ENCODE measurements around the gene CD82. TPM values are rescaled to one million over a fixed set of nuclear protein-coding genes. Genes with fewer than 3 reads are reported as not detected.

The CD82 gene
- total RNA-seq, 1 experiment from 2014 or later = 26.1 TPM

- BruUV-seq (replicated peaks) = no TSS peak
- no peak overlapping the region for H3K27ac ChIP-seq (ENCODE audit: low read length)
- no peaks in the 10 kb centered on the region for H3K4me1 ChIP-seq (ENCODE audit: control insufficient read depth, insufficient read depth, low read length)
- DNase-seq (ENCODE audit: low read depth, low spot score) (no peak), ATAC-seq (no peak)
- POLR2A ChIA-PET = no interaction called here
- in situ Hi-C loops (cut with HindIII; ENCODE audit: low pct_unique_long_range_greater_than_20kb, low sequenced_read_pairs) (no loop called here), intact Hi-C loops (cut with micrococcal nuclease; ENCODE audit: unreplicated experiment) (no loop called here)
- no peaks in the 10 kb centered on the region for H3K36me3 ChIP-seq (ENCODE audit: control insufficient read depth, insufficient read depth, low read length)
- H3K27me3 ChIP-seq (ENCODE audit: control insufficient read depth, insufficient read depth, low read length) = no peaks in the 10 kb centered on the region
- CTCF ChIA-PET = no interaction called here
- no peaks in the 10 kb centered on the region for H3K9me3 ChIP-seq (ENCODE audit: control insufficient read depth, insufficient read depth, low read depth, low read length)
- no peak for TF ChIP-seq CTCF (IDR thresholded peaks at IDR 0.05)
- TF ChIP-seq REST (IDR thresholded peaks at IDR 0.05; ENCODE audit: insufficient read depth in 1 of 2, low read depth in 2 of 2, low read length in 1 of 2) = no peak
- TF ChIP-seq SIN3A (IDR thresholded peaks at IDR 0.05; ENCODE audit: borderline replicate concordance, insufficient read depth, low read depth, low read length) = no peak
- TF ChIP-seq TCF7L2 (IDR thresholded peaks at IDR 0.05; ENCODE audit: low read depth, low read length) = no peak
- no peak for TF ChIP-seq POLR2AphosphoS5 (IDR thresholded peaks at IDR 0.05; ENCODE audit: low read depth, low read length)
- H3K4me3 ChIP-seq (ENCODE audit: low read depth in 2 of 2, low read length in 2 of 2) = no peak overlapping the region
These were observed 38.7 kb downstream of the CD82 start for GRCh38 chr11:44604171-44604581.

GRCh38 chr11:44605068-44605708 is 39.7 kb downstream of the CD82 start:
- intact Hi-C loops (cut with micrococcal nuclease; ENCODE audit: unreplicated experiment) = no loop called here
- H3K27me3 ChIP-seq (ENCODE audit: control insufficient read depth, insufficient read depth, low read length) = no peaks in the 10 kb centered on the region
- CTCF ChIA-PET = no interaction called here
- in situ Hi-C loops (cut with HindIII; ENCODE audit: low pct_unique_long_range_greater_than_20kb, low sequenced_read_pairs) = no loop called here
- no peak for DNase-seq (ENCODE audit: low read depth, low spot score)
- no peak for ATAC-seq
- no peaks in the 10 kb centered on the region for H3K36me3 ChIP-seq (ENCODE audit: control insufficient read depth, insufficient read depth, low read length)
- no peak overlapping the region for H3K27ac ChIP-seq (ENCODE audit: low read length)
- no peaks in the 10 kb centered on the region for H3K4me1 ChIP-seq (ENCODE audit: control insufficient read depth, insufficient read depth, low read length)
- POLR2A ChIA-PET = no interaction called here
- H3K9me3 ChIP-seq (ENCODE audit: control insufficient read depth, insufficient read depth, low read depth, low read length) = no peaks in the 10 kb centered on the region
- no peak for TF ChIP-seq CTCF (IDR thresholded peaks at IDR 0.05)
- no peak for TF ChIP-seq REST (IDR thresholded peaks at IDR 0.05; ENCODE audit: insufficient read depth in 1 of 2, low read depth in 2 of 2, low read length in 1 of 2)
- TF ChIP-seq TCF7L2 (IDR thresholded peaks at IDR 0.05; ENCODE audit: low read depth, low read length) = no peak
- TF ChIP-seq SIN3A (IDR thresholded peaks at IDR 0.05; ENCODE audit: borderline replicate concordance, insufficient read depth, low read depth, low read length) = no peak
- TF ChIP-seq POLR2AphosphoS5 (IDR thresholded peaks at IDR 0.05; ENCODE audit: low read depth, low read length) = no peak
- H3K4me3 ChIP-seq (ENCODE audit: low read depth in 2 of 2, low read length in 2 of 2) = no peak overlapping the region
- BruUV-seq (replicated peaks) = no TSS peak
